IMR-90 (cell line): Measurements from ENCODE around the gene ITSN1. TPM values are rescaled to one million over a fixed set of nuclear protein-coding genes. Genes with fewer than 3 reads are reported as not detected.

Experiments used
- ATAC-seq: fragments of 200-7000 bp; cut with Tn5 transposase; 2 replicates; pipeline ENCODE4 v1.9.1; 2020; ENCODE audit warnings: low read depth, mild to moderate bottlenecking, moderate library complexity
- BruUV-seq: library from RNA; stranded (reverse); fragments of 400-500 nt; replicated peaks from 2 replicates; lab custom pipeline; 2021; lab: Mats Ljungman, UMichigan
- CTCF ChIA-PET: fragments of 300-600 bp; formaldehyde crosslinking; extraction: SDS; loops from one replicate; lab custom pipeline; 2021; ENCODE audit warnings: antibody characterized with exemption; lab: Yijun Ruan, JAX
- POLR2A ChIA-PET: fragments of 300-600 bp; sonication (Branson Sonifier 250); formaldehyde crosslinking; loops from one replicate; lab custom pipeline; 2022; ENCODE audit warnings: antibody characterized with exemption; ENCODE audit not compliant: unreplicated experiment; lab: Charles Lee
- DNase-seq: peaks from one replicate; pipeline ENCODE4 v3.0.0; 2013
- H2AFZ ChIP-seq: replicated peaks from 2 replicates; pipeline ENCODE3; 2013; ENCODE audit warnings: low read length, mild to moderate bottlenecking; ENCODE audit not compliant: poor library complexity
- H2AK5ac ChIP-seq: 2 replicates; pipeline ENCODE4 v1.6.1; 2013; ENCODE audit warnings: low read depth, low read length, inconsistent platforms
- H2AK9ac ChIP-seq: replicated peaks from 2 replicates; pipeline ENCODE3; 2013; ENCODE audit warnings: mild to moderate bottlenecking, low read depth, low read length, moderate library complexity; ENCODE audit not compliant: poor library complexity
- H2BK120ac ChIP-seq: 2 replicates; pipeline ENCODE4 v1.6.1; 2013; ENCODE audit warnings: low read depth, low read length, inconsistent platforms
- H2BK15ac ChIP-seq: 3 replicates; pipeline ENCODE4 v1.6.1; 2013; ENCODE audit warnings: low read depth, low read length, inconsistent platforms
- H2BK20ac ChIP-seq: 2 replicates; pipeline ENCODE4 v1.6.1; 2013; ENCODE audit warnings: low read depth, mild to moderate bottlenecking, inconsistent platforms, low read length, moderate library complexity
- H2BK5ac ChIP-seq: 2 replicates; pipeline ENCODE4 v1.6.1; 2013; ENCODE audit warnings: mild to moderate bottlenecking, low read depth, low read length, inconsistent platforms; ENCODE audit not compliant: poor library complexity, severe bottlenecking
- H3K14ac ChIP-seq: replicated peaks from 2 replicates; pipeline ENCODE4 v1.6.1; 2013; ENCODE audit warnings: low read depth, low read length, inconsistent platforms
- H3K18ac ChIP-seq: 2 replicates; pipeline ENCODE4 v1.6.1; 2013; ENCODE audit warnings: low read depth, low read length, control low read depth
- H3K23ac ChIP-seq: 2 replicates; pipeline ENCODE4 v1.6.1; 2013; ENCODE audit warnings: low read depth, low read length, inconsistent platforms
- H3K27ac ChIP-seq: 2 replicates; pipeline ENCODE4 v1.5.1; 2013; ENCODE audit warnings: mild to moderate bottlenecking, control low read depth, low read length; ENCODE audit not compliant: insufficient read depth
- H3K27me3 ChIP-seq: 2 replicates; pipeline ENCODE4 v1.6.1; 2013; ENCODE audit warnings: low read length; ENCODE audit not compliant: control insufficient read depth, insufficient read depth
- H3K36me3 ChIP-seq: 2 replicates; pipeline ENCODE4 v1.6.1; 2013; ENCODE audit warnings: low read length, mixed read lengths; ENCODE audit not compliant: control insufficient read depth, insufficient read depth
- H3K4ac ChIP-seq: 2 replicates; pipeline ENCODE4 v1.6.1; 2013; ENCODE audit warnings: low read depth, low read length, inconsistent platforms
- H3K4me1 ChIP-seq: 2 replicates; pipeline ENCODE4 v1.6.1; 2013; ENCODE audit warnings: low read length, mixed read lengths; ENCODE audit not compliant: control insufficient read depth, insufficient read depth
- H3K4me2 ChIP-seq: 2 replicates; pipeline ENCODE4 v1.6.1; 2013; ENCODE audit warnings: low read depth, mild to moderate bottlenecking, control low read depth, low read length, moderate library complexity
- H3K4me3 ChIP-seq: 2 replicates; pipeline ENCODE4 v1.5.1; 2013; ENCODE audit warnings: low read depth, mild to moderate bottlenecking, control low read depth, low read length, moderate library complexity; ENCODE audit not compliant: insufficient read depth
- H3K56ac ChIP-seq: 2 replicates; pipeline ENCODE4 v1.6.1; 2013; ENCODE audit warnings: low read length, inconsistent platforms; ENCODE audit not compliant: insufficient read depth; ENCODE audit errors: extremely low read depth
- H3K79me1 ChIP-seq, 2 experiments: 2 replicates each; pipeline ENCODE4 v1.6.1; 2013; ENCODE audit warnings: low read length in 2 of 2, inconsistent platforms in 1 of 2, low read depth in 1 of 2
- H3K9ac ChIP-seq: 2 replicates; pipeline ENCODE4 v1.6.1; 2013; ENCODE audit warnings: low read depth, low read length, control low read depth
- H3K9me1 ChIP-seq: 2 replicates; pipeline ENCODE4 v1.6.1; 2013; ENCODE audit warnings: low read length, inconsistent platforms; ENCODE audit not compliant: insufficient read depth
- H3K9me3 ChIP-seq: 2 replicates; pipeline ENCODE4 v1.6.1; 2013; ENCODE audit warnings: low read length; ENCODE audit not compliant: control insufficient read depth, insufficient read depth
- H4K20me1 ChIP-seq: 2 replicates; pipeline ENCODE4 v1.6.1; 2013; ENCODE audit warnings: low read length, inconsistent platforms; ENCODE audit not compliant: insufficient read depth
- H4K5ac ChIP-seq: 2 replicates; pipeline ENCODE4 v1.6.1; 2013; ENCODE audit warnings: mild to moderate bottlenecking, low read depth, low read length, control low read depth
- H4K8ac ChIP-seq, 2 experiments: 2 replicates each; pipeline ENCODE4 v1.6.1; 2013; ENCODE audit warnings: low read depth in 2 of 2, low read length in 2 of 2, control low read depth in 1 of 2, inconsistent platforms in 1 of 2
- H4K91ac ChIP-seq: 2 replicates; pipeline ENCODE4 v1.6.1; 2013; ENCODE audit warnings: low read depth, low read length, inconsistent platforms; ENCODE audit not compliant: insufficient read depth
- BHLHE40 ChIP-seq: fragments of 150-350 bp; IDR thresholded peaks from 2 replicates; pipeline ENCODE4 v1.6.1; 2016; ENCODE audit warnings: mild to moderate bottlenecking, low read depth, low read length
- CEBPB ChIP-seq: IDR thresholded peaks from 2 replicates; pipeline ENCODE4 v1.6.1; 2012; ENCODE audit warnings: low read depth, low read length, improper control_type of control experiment
- CHD1 ChIP-seq: IDR thresholded peaks from 2 replicates; pipeline ENCODE4 v1.6.1; 2012; ENCODE audit warnings: low read depth, low read length, improper control_type of control experiment
- CTCF ChIP-seq: conservative IDR thresholded peaks from 2 replicates; pipeline ENCODE4 v1.5.1; 2012; ENCODE audit warnings: mild to moderate bottlenecking, low read depth, low read length, improper control_type of control experiment
- ELK1 ChIP-seq: fragments of 150-350 bp; IDR thresholded peaks from 2 replicates; pipeline ENCODE4 v1.6.1; 2016; ENCODE audit warnings: low read depth, mild to moderate bottlenecking, low read length, moderate library complexity, borderline replicate concordance
- FOS ChIP-seq: fragments of 150-350 bp; IDR thresholded peaks from 2 replicates; pipeline ENCODE4 v1.6.1; 2016; ENCODE audit warnings: low read depth, low read length
- MAFK ChIP-seq: IDR thresholded peaks from 2 replicates; pipeline ENCODE4 v1.6.1; 2012; ENCODE audit warnings: low read depth, low read length, improper control_type of control experiment
- MAZ ChIP-seq: IDR thresholded peaks from 2 replicates; pipeline ENCODE4 v1.6.1; 2012; ENCODE audit warnings: low read depth, mild to moderate bottlenecking, low read length, improper control_type of control experiment, moderate library complexity, borderline replicate concordance
- MXI1 ChIP-seq: IDR thresholded peaks from 2 replicates; pipeline ENCODE4 v1.6.1; 2012; ENCODE audit warnings: low read depth, mild to moderate bottlenecking, low read length, moderate library complexity, borderline replicate concordance
- NFE2L2 ChIP-seq: fragments of 150-350 bp; IDR thresholded peaks from 2 replicates; pipeline ENCODE4 v1.6.1; 2016; ENCODE audit warnings: low read depth, mild to moderate bottlenecking, low read length
- POLR2A ChIP-seq: IDR thresholded peaks from 2 replicates; pipeline ENCODE4 v1.6.1; 2012; ENCODE audit warnings: mild to moderate bottlenecking, low read depth, low read length
- RAD21 ChIP-seq: IDR thresholded peaks from 2 replicates; pipeline ENCODE4 v1.6.1; 2012; ENCODE audit warnings: low read length, improper control_type of control experiment
- RCOR1 ChIP-seq: IDR thresholded peaks from 2 replicates; pipeline ENCODE4 v1.6.1; 2012; ENCODE audit warnings: mild to moderate bottlenecking, low read length, improper control_type of control experiment; ENCODE audit not compliant: insufficient replicate concordance
- RFX5 ChIP-seq: IDR thresholded peaks from 2 replicates; pipeline ENCODE4 v1.8.0; 2012; ENCODE audit warnings: low read depth, mild to moderate bottlenecking, low read length, moderate library complexity
- SMC3 ChIP-seq: fragments of 150-350 bp; IDR thresholded peaks from 2 replicates; pipeline ENCODE4 v1.6.1; 2016; ENCODE audit warnings: low read depth, mild to moderate bottlenecking, antibody characterized with exemption, low read length, moderate library complexity
- USF2 ChIP-seq: fragments of 150-350 bp; IDR thresholded peaks from 2 replicates; pipeline ENCODE4 v1.6.1; 2017; ENCODE audit warnings: mild to moderate bottlenecking, antibody characterized with exemption, low read length, low read depth
- WGBS, 2 experiments: methylation state at CpG; one replicate each; pipeline versions ENCODE4 v1.1.5 to v1.1.7; 2013; ENCODE audit warnings: missing lambda C conversion rate in 2 of 2; ENCODE audit not compliant: insufficient read length in 1 of 2; ENCODE audit errors: extremely low coverage in 2 of 2; 5-methylcytosine and 5-hydroxymethylcytosine counted together
- dilution Hi-C: fragments of 300-500 bp; cut with HindIII; formaldehyde crosslinking; loops from one replicate; pipeline ENCODE4 v1.14.3; 2018; ENCODE audit warnings: low sequenced_read_pairs; ENCODE audit not compliant: unreplicated experiment
- in situ Hi-C: fragments of 300-500 bp; cut with MboI; formaldehyde crosslinking; loops from 3 replicates; pipeline ENCODE4 v1.14.3; 2019; ENCODE audit warnings: low sequenced_read_pairs, inconsistent platforms, mixed read lengths
- intact Hi-C: fragments of 100-400 bp; cut with micrococcal nuclease; formaldehyde crosslinking; loops from 2 replicates; pipeline ENCODE4 v1.10.0; 2022
- polyA plus RNA-seq, 3 experiments: library from polyadenylated mRNA; depleted of rRNA; stranded (reverse); fragments of >200 nt; gene quantifications; 2 replicates each; pipeline ENCODE4 v1.2.3, GENCODE V29; 2012; ENCODE audit warnings: low replicate concordance in 1 of 3
- total RNA-seq: library from RNA; depleted of rRNA; stranded (reverse); fragments of >200 nt; gene quantifications from 2 replicates; pipeline ENCODE4 v1.2.3, GENCODE V29; 2012

Gene ITSN1
- total and polyA plus RNA-seq, 2 of the 4 experiments (the other 2 are of a cell fraction), result 45.4 to 62.0 TPM

- in situ Hi-C loops, result no loop called here
- POLR2A ChIA-PET, result no interaction called here
- Histone ChIP-seq H4K20me1 (no peaks in the 10 kb centered on the region), H2BK15ac (no peak overlapping the region), H2AK5ac (no peak overlapping the region), H3K27me3 (no peaks in the 10 kb centered on the region), H3K4me3 (no peak overlapping the region), H4K91ac (no peak overlapping the region), H3K9ac (no peak overlapping the region), H4K5ac (no peak overlapping the region), H2BK120ac (no peak overlapping the region), H3K4me2 (no peak overlapping the region), H2BK5ac (no peak overlapping the region), H2AFZ (no peak overlapping the region), H3K9me3 (no peaks in the 10 kb centered on the region), H4K8ac (no peak overlapping the region), H3K36me3 (peaks cover 20% of the 10 kb centered on the region), H3K23ac (no peak overlapping the region), H2AK9ac (no peak overlapping the region), H3K56ac (no peak overlapping the region), H3K79me1 (peaks cover 0 to 5% of the 10 kb centered on the region in 2 experiments; a peak in 1 of 4 replicates), H3K27ac (no peak overlapping the region), H2BK20ac (no peak overlapping the region), H3K4me1 (peaks cover 2% of the 10 kb centered on the region; the same call in 1 of the 2 replicates), H3K4ac (no peak overlapping the region), H3K9me1 (peaks cover 7% of the 10 kb centered on the region; the same call in 1 of the 2 replicates), H3K14ac (no peak overlapping the region), H3K18ac (no peak overlapping the region)
- TF ChIP-seq POLR2A (no peak), BHLHE40 (no peak), RCOR1 (no peak), MXI1 (no peak), CTCF (no peak), MAZ (no peak), RFX5 (no peak), USF2 (no peak), MAFK (no peak), CEBPB (no peak), ELK1 (no peak), SMC3 (no peak), CHD1 (no peak), RAD21 (no peak), NFE2L2 (no peak), FOS (no peak)
- dilution Hi-C loops, result no loop called here
- DNase-seq (no peak), ATAC-seq (no peak)
- CTCF ChIA-PET, result interaction anchor here (0.6 to 0.7 kb wide), 2 partner anchors 16 to 68 kb away, joined by 4 read pairs; no protein-coding TSS in a partner anchor
- no CpG with 5 or more reads among the region's 4 CpGs for WGBS, 2 experiments
- intact Hi-C loops, result no loop called here
- no TSS peak for BruUV-seq
Measured at GRCh38 chr21:33810766-33811165, 168.5 kb downstream of the ITSN1 start.
